Measurements from ENCODE around the gene ARL6IP5.

ARL6IP5 gene

GRCh38 chr3:69110941-69111546 is 26.3 kb downstream of the ARL6IP5 start:
- in situ Hi-C loops (cut with MboI; ENCODE audit: low pct_unique_long_range_greater_than_20kb, low sequenced_read_pairs), result no loop called here
- DNase-seq, result no peak

- in situ Hi-C loops (cut with MboI; ENCODE audit: low pct_unique_long_range_greater_than_20kb, low sequenced_read_pairs), result no loop called here
- DNase-seq, result no peak
These were observed 28.8 kb downstream of the ARL6IP5 start for GRCh38 chr3:69113536-69113935.

DNA sequence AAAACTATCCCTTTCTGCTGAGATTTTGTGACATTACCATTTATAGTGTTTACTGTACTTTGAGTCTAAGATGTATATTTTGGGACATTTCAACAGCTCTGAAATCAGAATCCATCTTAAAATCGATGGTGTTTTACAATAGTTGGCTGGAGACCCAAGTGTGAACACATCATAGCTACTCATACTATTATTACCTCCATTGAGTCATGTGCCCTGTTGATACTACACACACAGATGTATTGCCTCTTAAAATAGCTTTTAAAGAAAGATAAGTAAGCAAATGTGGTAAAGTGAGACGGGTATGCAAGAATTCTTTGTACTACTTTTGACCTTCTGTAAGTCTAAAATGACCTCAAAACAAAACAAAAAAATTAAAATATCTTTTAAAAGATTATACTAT is 31.0 kb downstream of the ARL6IP5 start:
- in situ Hi-C loops (cut with MboI; ENCODE audit: low pct_unique_long_range_greater_than_20kb, low sequenced_read_pairs), result no loop called here

GRCh38 chr3:69116162-69116561 is 31.4 kb downstream of the ARL6IP5 start:
- DNase-seq, result no peak
- in situ Hi-C loops (cut with MboI; ENCODE audit: low pct_unique_long_range_greater_than_20kb, low sequenced_read_pairs), result no loop called here

More for the DNA sequence above, 31.0 kb downstream of the ARL6IP5 start:
- DNase-seq, result no peak

DNA sequence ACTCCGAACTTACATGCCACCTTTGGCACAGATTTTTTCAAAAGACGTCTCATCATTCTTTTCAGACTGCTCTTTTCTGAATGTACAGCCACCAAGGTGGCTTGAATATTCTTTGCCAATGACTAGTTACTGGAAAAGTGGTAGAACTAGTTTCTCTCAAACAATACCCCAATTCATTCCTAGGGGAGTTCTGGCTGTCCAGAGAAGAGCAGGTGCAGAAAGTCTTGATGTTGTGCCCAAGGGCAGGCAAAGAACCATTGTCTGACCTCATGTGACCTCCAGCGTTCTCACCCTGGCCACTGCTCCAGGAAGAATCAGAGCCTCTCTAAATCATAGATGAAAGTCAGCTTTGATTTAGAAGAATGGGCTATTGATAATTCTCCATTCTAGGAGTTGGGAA is 32.2 kb downstream of the ARL6IP5 start:
- in situ Hi-C loops (cut with MboI; ENCODE audit: low pct_unique_long_range_greater_than_20kb, low sequenced_read_pairs), result no loop called here
- no peak for DNase-seq

DNA sequence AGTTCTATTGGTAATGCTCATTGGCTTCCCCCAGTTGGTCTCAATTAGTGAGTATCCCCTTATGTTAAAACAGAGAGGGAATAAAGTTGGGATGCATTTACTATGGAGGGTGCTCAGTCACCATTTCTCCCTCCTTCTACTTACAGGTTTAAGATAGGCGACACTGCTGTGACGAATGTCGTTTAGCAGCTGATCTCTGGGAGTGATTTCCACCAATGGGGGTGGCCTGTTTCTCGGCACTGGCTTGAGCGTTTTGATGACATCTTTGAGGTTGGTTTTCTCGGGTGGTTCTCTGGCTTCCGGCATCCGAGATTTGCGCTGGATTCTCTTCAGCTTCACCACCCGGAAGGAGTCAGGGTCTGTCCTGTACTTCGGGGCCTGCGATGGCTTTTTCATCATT is 33.8 kb downstream of the ARL6IP5 start:
- in situ Hi-C loops (cut with MboI; ENCODE audit: low pct_unique_long_range_greater_than_20kb, low sequenced_read_pairs), result no loop called here
- no peak for DNase-seq

- DNase-seq, result no peak
These were observed 34.4 kb downstream of the ARL6IP5 start for GRCh38 chr3:69119138-69119537.

GRCh38 chr3:69119681-69120080 is 34.9 kb downstream of the ARL6IP5 start:
- no peak for DNase-seq
- in situ Hi-C loops (cut with MboI; ENCODE audit: low pct_unique_long_range_greater_than_20kb, low sequenced_read_pairs), result no loop called here

More at GRCh38 chr3:69119138-69119537, 34.4 kb downstream of the ARL6IP5 start:
- in situ Hi-C loops (cut with MboI; ENCODE audit: low pct_unique_long_range_greater_than_20kb, low sequenced_read_pairs), result no loop called here

- in situ Hi-C loops (cut with MboI; ENCODE audit: low pct_unique_long_range_greater_than_20kb, low sequenced_read_pairs), result no loop called here
- DNase-seq, result peak; percentile 85
These were observed 36.2 kb downstream of the ARL6IP5 start for GRCh38 chr3:69120879-69121464.

DNA sequence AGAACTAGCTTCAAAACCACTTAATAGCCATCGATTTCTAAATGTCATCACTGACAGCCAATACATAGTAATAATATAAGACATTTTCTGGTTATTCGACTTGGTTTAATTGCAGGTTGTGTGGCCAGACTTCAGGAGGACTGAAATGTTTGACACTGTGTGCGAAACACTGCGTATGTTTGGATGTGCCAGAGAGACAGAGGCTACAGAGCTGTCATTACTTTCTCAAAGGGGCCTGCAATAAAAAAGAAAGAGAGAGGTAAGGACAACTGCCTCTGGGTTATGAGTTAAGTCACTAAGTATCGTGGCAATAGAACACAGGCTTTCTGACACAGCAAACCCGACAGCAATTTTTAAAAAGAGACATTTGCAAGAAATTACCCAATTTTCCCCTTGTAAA is 36.8 kb downstream of the ARL6IP5 start:
- in situ Hi-C loops (cut with MboI; ENCODE audit: low pct_unique_long_range_greater_than_20kb, low sequenced_read_pairs), result no loop called here
- DNase-seq, result no peak

DNA sequence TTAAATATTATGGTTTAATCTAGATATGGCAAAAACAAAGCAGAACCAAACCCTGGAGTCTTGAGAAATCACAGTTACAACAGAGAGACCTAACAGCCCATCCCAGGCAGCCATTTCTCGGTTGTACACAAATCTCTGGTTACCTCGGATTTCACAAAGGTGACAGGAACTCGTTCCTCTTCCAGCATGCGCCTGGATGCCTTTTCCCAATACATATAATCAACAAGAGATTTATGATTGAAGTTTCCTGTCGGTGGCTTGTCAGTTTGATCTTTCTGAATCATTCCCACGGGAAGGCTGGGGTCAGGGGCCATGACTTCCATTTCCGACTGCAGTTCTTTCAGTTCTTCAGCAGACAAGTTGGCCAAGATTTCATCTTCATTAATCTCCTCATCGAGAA is 37.2 kb downstream of the ARL6IP5 start:
- DNase-seq, result no peak
- in situ Hi-C loops (cut with MboI; ENCODE audit: low pct_unique_long_range_greater_than_20kb, low sequenced_read_pairs), result no loop called here

DNA sequence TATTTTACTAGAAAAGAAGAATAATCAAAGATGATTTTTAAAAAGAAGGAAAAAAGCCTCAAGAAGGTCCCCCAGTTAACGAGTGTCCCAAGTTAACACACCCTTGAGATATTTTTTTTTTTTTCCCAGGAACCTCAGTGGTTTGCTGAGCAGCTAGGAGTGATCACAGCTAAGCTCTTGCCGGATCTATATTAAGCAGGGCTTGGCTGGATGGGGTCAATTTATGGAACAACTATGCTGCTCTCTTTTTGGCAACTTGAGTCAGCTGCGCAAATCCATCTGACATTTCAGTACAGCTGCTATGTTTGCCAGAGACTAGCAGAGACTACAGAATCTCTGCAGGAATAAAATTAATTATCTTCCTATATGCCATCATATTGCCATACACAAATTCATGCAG is 37.7 kb downstream of the ARL6IP5 start, which contains the start of gene LMOD3:
LMOD3 (minus strand) TSS at position 193 of the 400 bp plus-strand sequence. CDS start 209 bp downstream, outside the sequence.
- DNase-seq, result no peak
- in situ Hi-C loops (cut with MboI; ENCODE audit: low pct_unique_long_range_greater_than_20kb, low sequenced_read_pairs), result no loop called here

GRCh38 chr3:69126216-69126615 is 41.5 kb downstream of the ARL6IP5 start:
- no peak for DNase-seq
- in situ Hi-C loops (cut with MboI; ENCODE audit: low pct_unique_long_range_greater_than_20kb, low sequenced_read_pairs), result loop anchor here (25.0 kb wide), 1 partner anchor 536 kb away; no protein-coding TSS in a partner anchor

DNA sequence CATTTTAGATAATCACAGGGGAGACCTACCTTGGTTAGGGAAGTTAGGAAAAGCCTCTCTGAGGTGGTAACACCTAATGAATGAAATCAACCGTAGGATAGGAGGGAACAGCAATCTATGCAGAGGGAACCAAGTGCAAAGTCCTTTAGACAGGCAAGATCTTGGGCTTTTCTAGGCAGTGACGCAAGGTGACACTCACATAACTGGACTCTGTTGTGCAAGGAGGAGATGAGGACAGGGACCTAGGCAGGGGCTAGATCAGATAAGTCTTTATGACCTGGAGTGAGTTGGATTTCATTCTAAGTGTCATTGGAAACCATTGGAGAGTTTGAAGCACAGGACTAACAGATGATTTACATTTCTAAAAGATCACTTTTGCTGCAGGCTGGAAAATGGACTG is 42.3 kb downstream of the ARL6IP5 start:
- in situ Hi-C loops (cut with MboI; ENCODE audit: low pct_unique_long_range_greater_than_20kb, low sequenced_read_pairs), result loop anchor here (25.0 kb wide), 1 partner anchor 535 kb away; no protein-coding TSS in a partner anchor
- no peak for DNase-seq

GRCh38 chr3:69128509-69128908 is 43.8 kb downstream of the ARL6IP5 start:
- in situ Hi-C loops (cut with MboI; ENCODE audit: low pct_unique_long_range_greater_than_20kb, low sequenced_read_pairs), result loop anchor here (25.0 kb wide), 1 partner anchor 534 kb away; no protein-coding TSS in a partner anchor
- no peak for DNase-seq

DNA sequence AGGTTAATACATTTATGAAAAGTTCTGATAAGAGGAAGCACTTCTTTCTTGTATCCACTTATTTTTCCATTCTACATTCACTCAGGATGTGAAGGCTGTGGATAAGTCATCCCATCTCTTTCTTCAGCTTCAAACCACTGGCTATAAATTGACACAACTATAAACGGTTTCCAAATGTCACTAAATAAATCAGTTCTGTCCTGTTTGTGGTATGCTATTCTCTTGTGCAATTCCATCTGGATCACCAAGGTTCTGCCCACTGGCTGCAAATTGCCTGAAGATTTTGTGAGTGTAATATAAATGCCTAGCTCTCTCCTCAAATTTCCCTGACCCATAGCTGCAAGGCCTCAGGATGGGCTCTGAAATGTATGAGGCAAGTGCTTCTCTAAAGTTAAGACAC is 44.8 kb downstream of the ARL6IP5 start:
- no peak for DNase-seq
- in situ Hi-C loops (cut with MboI; ENCODE audit: low pct_unique_long_range_greater_than_20kb, low sequenced_read_pairs), result loop anchor here (25.0 kb wide), 1 partner anchor 533 kb away; no protein-coding TSS in a partner anchor

- in situ Hi-C loops (cut with MboI; ENCODE audit: low pct_unique_long_range_greater_than_20kb, low sequenced_read_pairs), result loop anchor here (25.0 kb wide), 1 partner anchor 532 kb away; no protein-coding TSS in a partner anchor
These were observed 46.0 kb downstream of the ARL6IP5 start for GRCh38 chr3:69130689-69131088.

GRCh38 chr3:69137005-69137404 is 52.3 kb downstream of the ARL6IP5 start:
- no peak for DNase-seq
- in situ Hi-C loops (cut with MboI; ENCODE audit: low pct_unique_long_range_greater_than_20kb, low sequenced_read_pairs), result loop anchor here (25.0 kb wide), 1 partner anchor 525 kb away; no protein-coding TSS in a partner anchor

More at GRCh38 chr3:69130689-69131088, 46.0 kb downstream of the ARL6IP5 start:
- DNase-seq, result no peak

GRCh38 chr3:69137412-69137811 is 52.7 kb downstream of the ARL6IP5 start:
- in situ Hi-C loops (cut with MboI; ENCODE audit: low pct_unique_long_range_greater_than_20kb, low sequenced_read_pairs), result loop anchor here (25.0 kb wide), 1 partner anchor 525 kb away; no protein-coding TSS in a partner anchor
- no peak for DNase-seq

DNA sequence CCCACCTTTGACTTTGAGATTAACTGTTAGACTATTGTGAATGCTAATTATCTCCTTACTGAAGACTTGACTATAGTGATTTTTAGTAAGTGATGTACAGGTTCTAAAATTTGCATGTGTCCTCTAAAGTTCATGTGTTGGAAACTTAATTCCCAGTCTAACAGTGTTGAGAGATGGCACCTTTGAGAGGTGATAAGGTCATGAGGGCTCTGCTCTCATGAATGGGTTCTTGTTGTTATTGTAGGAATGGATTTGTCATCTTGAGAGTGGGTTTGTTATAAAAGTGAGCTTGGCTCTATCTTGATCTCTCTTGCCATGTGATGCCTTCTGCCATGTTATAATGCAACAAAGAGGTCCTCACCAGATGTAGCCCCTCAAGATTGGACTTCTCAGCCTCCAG is 56.6 kb downstream of the ARL6IP5 start:
- no peak for DNase-seq
- in situ Hi-C loops (cut with MboI; ENCODE audit: low pct_unique_long_range_greater_than_20kb, low sequenced_read_pairs), result loop anchor here (25.0 kb wide), 1 partner anchor 521 kb away; no protein-coding TSS in a partner anchor

Measured in KBM-7 (cell line).